ENCODE results near the gene RBFOX1. TPM values are rescaled to one million over a fixed set of nuclear protein-coding genes. Genes with fewer than 3 reads are reported as not detected.

The RBFOX1 gene
- polyA plus RNA-seq, 1 of the 3 experiments (the other 2 are of a cell fraction): not detected

DNA sequence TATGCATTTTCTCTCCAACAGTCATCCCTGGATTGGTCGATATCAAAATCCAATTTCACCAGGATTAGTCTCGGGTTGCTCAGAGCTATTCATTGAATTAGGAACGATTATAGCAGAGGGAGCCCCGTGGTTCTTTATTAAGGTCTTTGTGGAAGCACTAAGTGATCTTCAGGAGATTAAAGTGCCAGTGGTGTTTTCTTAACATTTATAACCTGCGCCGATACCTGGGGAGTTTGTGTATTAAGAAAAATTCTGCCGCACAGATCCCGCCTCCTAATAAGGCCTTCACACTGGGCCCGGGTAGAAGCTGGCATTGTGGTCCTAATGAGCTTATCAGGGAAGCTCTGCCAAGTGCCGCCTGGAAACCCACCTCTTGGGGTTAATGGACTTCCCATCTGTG, 238.7 kb downstream of the RBFOX1 start:
- Histone ChIP-seq H3K27ac (ENCODE audit: low read depth in 2 of 2, low read length in 1 of 2) (no peak overlapping the region), H3K9me3 (no peaks in the 10 kb centered on the region), H3F3A (replicated peaks; ENCODE audit: insufficient read depth) (no peaks in the 10 kb centered on the region), H4K20me1 (ENCODE audit: insufficient read depth) (no peaks in the 10 kb centered on the region), H3K9ac (no peak overlapping the region), H2AFZ (ENCODE audit: low read depth) (no peak overlapping the region), H3K36me3 (replicated peaks in 1 of 2; ENCODE audit: control insufficient read depth in 1 of 2, insufficient read depth in 2 of 2, low read length in 1 of 2) (no peaks in the 10 kb centered on the region), H3K4me1 (ENCODE audit: control insufficient read depth in 1 of 2, insufficient read depth in 2 of 2, low read depth in 1 of 2, low read length in 1 of 2) (no peaks in the 10 kb centered on the region), H3K4me3 (ENCODE audit: low read depth in 2 of 2, low read length in 1 of 2) (no peak overlapping the region), H3K79me2 (ENCODE audit: insufficient read depth) (no peaks in the 10 kb centered on the region), H3K27me3 (ENCODE audit: insufficient read depth) (no peaks in the 10 kb centered on the region), H3K9me2 (no peaks in the 10 kb centered on the region), H3K4me2 (no peak overlapping the region)
- DNase-seq: no peak
- 25% methylated on average over 10 of the region's 10 CpGs for WGBS (ENCODE audit: low lambda C conversion rate)
- no peak for TF ChIP-seq YY1 (IDR thresholded peaks at IDR 0.05; ENCODE audit: low read depth)
- no peak for TF ChIP-seq FOSL2 (IDR thresholded peaks at IDR 0.05; ENCODE audit: borderline replicate concordance, low read depth)
- TF ChIP-seq TCF12 (IDR thresholded peaks at IDR 0.05): no peak
- TF ChIP-seq NFIC (IDR thresholded peaks at IDR 0.05; ENCODE audit: borderline replicate concordance): no peak
- TF ChIP-seq POLR2AphosphoS5 (IDR thresholded peaks at IDR 0.05; ENCODE audit: low read depth, low read length): no peak
- TF ChIP-seq MXI1 (IDR thresholded peaks at IDR 0.05; ENCODE audit: low read depth, low read length): no peak
- no peak for TF ChIP-seq EZH2phosphoT487 (IDR thresholded peaks at IDR 0.05; ENCODE audit: borderline replicate concordance, low read depth)
- ChIA-PET CTCF (no interaction called here), POLR2A (no interaction called here)

DNA sequence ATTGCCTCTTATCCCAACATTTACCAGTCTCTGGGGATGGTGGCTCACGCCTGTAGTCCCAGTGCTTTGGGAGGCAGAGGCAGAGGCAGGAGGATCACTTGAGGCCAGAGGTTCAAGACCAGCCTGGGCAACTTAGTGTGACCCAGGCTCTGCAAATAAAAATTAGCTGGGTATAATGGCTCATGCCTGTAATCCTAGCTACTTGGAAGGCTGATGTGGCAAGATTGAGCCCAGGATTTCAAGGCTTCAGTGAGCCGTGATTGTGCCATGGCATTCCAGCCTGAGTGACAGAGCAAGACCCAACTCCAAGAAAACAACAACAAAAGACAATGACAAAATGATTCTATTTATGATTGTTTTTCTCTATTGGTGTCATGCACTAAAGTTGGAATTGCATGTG, 244.9 kb downstream of the RBFOX1 start:
- DNase-seq: no peak
- Histone ChIP-seq H3K79me2 (ENCODE audit: insufficient read depth) (no peaks in the 10 kb centered on the region), H3F3A (replicated peaks; ENCODE audit: insufficient read depth) (no peaks in the 10 kb centered on the region), H3K36me3 (replicated peaks in 1 of 2; ENCODE audit: control insufficient read depth in 1 of 2, insufficient read depth in 2 of 2, low read length in 1 of 2) (no peaks in the 10 kb centered on the region), H3K27ac (ENCODE audit: low read depth in 2 of 2, low read length in 1 of 2) (no peak overlapping the region), H3K4me3 (ENCODE audit: low read depth in 2 of 2, low read length in 1 of 2) (no peak overlapping the region), H3K9me3 (no peaks in the 10 kb centered on the region), H3K9ac (no peak overlapping the region), H3K9me2 (no peaks in the 10 kb centered on the region), H2AFZ (ENCODE audit: low read depth) (no peak overlapping the region), H3K27me3 (ENCODE audit: insufficient read depth) (no peaks in the 10 kb centered on the region), H3K4me1 (ENCODE audit: control insufficient read depth in 1 of 2, insufficient read depth in 2 of 2, low read depth in 1 of 2, low read length in 1 of 2) (no peaks in the 10 kb centered on the region), H4K20me1 (ENCODE audit: insufficient read depth) (no peaks in the 10 kb centered on the region), H3K4me2 (no peak overlapping the region)
- CTCF ChIA-PET: no interaction called here
- whole genome bisulfite sequencing (ENCODE audit: low lambda C conversion rate): 15% methylated on average over 2 of the region's 2 CpGs
- POLR2A ChIA-PET: no interaction called here
- TF ChIP-seq MEF2A (IDR thresholded peaks at IDR 0.05; ENCODE audit: borderline replicate concordance, low read depth) (no peak), CTCF (IDR thresholded peaks at IDR 0.05) (no peak), NFIC (IDR thresholded peaks at IDR 0.05; ENCODE audit: borderline replicate concordance) (no peak), SIN3A (IDR thresholded peaks at IDR 0.05; ENCODE audit: borderline replicate concordance, low read depth, low read length) (no peak), FOSL2 (IDR thresholded peaks at IDR 0.05; ENCODE audit: borderline replicate concordance, low read depth) (no peak), RXRA (IDR thresholded peaks at IDR 0.05; ENCODE audit: borderline replicate concordance, low read depth) (no peak), CHD2 (IDR thresholded peaks at IDR 0.05; ENCODE audit: low read length, partially characterized antibody) (no peak), TCF12 (IDR thresholded peaks at IDR 0.05) (no peak), PBX3 (IDR thresholded peaks at IDR 0.05) (no peak), TEAD4 (IDR thresholded peaks at IDR 0.05; ENCODE audit: borderline replicate concordance, insufficient read depth) (no peak), RCOR1 (IDR thresholded peaks at IDR 0.05; ENCODE audit: low read length) (no peak), IRF3 (IDR thresholded peaks at IDR 0.05; ENCODE audit: low read depth, low read length) (no peak)
- TF ChIP-seq, protein P1, sequence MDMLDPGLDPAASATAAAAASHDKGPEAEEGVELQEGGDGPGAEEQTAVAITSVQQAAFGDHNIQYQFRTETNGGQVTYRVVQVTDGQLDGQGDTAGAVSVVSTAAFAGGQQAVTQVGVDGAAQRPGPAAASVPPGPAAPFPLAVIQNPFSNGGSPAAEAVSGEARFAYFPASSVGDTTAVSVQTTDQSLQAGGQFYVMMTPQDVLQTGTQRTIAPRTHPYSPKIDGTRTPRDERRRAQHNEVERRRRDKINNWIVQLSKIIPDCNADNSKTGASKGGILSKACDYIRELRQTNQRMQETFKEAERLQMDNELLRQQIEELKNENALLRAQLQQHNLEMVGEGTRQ (IDR thresholded peaks at IDR 0.05; ENCODE audit: borderline replicate concordance, low read depth, low read length): no peak
- TF ChIP-seq, protein P2, sequence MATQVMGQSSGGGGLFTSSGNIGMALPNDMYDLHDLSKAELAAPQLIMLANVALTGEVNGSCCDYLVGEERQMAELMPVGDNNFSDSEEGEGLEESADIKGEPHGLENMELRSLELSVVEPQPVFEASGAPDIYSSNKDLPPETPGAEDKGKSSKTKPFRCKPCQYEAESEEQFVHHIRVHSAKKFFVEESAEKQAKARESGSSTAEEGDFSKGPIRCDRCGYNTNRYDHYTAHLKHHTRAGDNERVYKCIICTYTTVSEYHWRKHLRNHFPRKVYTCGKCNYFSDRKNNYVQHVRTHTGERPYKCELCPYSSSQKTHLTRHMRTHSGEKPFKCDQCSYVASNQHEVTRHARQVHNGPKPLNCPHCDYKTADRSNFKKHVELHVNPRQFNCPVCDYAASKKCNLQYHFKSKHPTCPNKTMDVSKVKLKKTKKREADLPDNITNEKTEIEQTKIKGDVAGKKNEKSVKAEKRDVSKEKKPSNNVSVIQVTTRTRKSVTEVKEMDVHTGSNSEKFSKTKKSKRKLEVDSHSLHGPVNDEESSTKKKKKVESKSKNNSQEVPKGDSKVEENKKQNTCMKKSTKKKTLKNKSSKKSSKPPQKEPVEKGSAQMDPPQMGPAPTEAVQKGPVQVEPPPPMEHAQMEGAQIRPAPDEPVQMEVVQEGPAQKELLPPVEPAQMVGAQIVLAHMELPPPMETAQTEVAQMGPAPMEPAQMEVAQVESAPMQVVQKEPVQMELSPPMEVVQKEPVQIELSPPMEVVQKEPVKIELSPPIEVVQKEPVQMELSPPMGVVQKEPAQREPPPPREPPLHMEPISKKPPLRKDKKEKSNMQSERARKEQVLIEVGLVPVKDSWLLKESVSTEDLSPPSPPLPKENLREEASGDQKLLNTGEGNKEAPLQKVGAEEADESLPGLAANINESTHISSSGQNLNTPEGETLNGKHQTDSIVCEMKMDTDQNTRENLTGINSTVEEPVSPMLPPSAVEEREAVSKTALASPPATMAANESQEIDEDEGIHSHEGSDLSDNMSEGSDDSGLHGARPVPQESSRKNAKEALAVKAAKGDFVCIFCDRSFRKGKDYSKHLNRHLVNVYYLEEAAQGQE (IDR thresholded peaks at IDR 0.05; ENCODE audit: low read depth, low read length): no peak
- TF ChIP-seq, protein P3, sequence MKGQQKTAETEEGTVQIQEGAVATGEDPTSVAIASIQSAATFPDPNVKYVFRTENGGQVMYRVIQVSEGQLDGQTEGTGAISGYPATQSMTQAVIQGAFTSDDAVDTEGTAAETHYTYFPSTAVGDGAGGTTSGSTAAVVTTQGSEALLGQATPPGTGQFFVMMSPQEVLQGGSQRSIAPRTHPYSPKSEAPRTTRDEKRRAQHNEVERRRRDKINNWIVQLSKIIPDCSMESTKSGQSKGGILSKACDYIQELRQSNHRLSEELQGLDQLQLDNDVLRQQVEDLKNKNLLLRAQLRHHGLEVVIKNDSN (IDR thresholded peaks at IDR 0.05; ENCODE audit: borderline replicate concordance, low read depth): no peak

All from SK-N-SH (cell line).